ENCODE data around the gene PHACTR3. TPM values are rescaled to one million over a fixed set of nuclear protein-coding genes. Genes with fewer than 3 reads are reported as not detected.

Gene PHACTR3
- polyA plus RNA-seq, 1 donor (not counting 4 experiments of a cell fraction or from before 2014, with no cell fraction given), result 2.6 TPM

- DNase-seq (ENCODE audit: low read depth, low spot score), result no peak
- no peak overlapping the region for H3K9ac ChIP-seq (ENCODE audit: control insufficient read depth, extremely low read depth, insufficient read depth, low read length)
- no peaks in the 10 kb centered on the region for H3K27me3 ChIP-seq (ENCODE audit: control insufficient read depth, extremely low read depth, insufficient read depth, low read length)
- no peaks in the 10 kb centered on the region for H3K4me1 ChIP-seq (ENCODE audit: control insufficient read depth, extremely low read depth, insufficient read depth, low read length)
- H3K36me3 ChIP-seq (ENCODE audit: control insufficient read depth in 2 of 2, extremely low read depth in 1 of 2, insufficient read depth in 2 of 2, low read length in 2 of 2), result no peaks in the 10 kb centered on the region
- FAIRE-seq, result no peak
- H3K79me2 ChIP-seq (ENCODE audit: control insufficient read depth, insufficient read depth, low read length), result no peaks in the 10 kb centered on the region
- H3K9me1 ChIP-seq (ENCODE audit: control insufficient read depth, extremely low read depth, insufficient read depth, low read length), result no peaks in the 10 kb centered on the region
- H3K4me3 ChIP-seq (ENCODE audit: control insufficient read depth in 2 of 3, extremely low read depth in 1 of 3, insufficient read depth in 2 of 3, low read depth in 1 of 3, low read length in 3 of 3), result no peak overlapping the region
- H3K4me2 ChIP-seq (ENCODE audit: control insufficient read depth, extremely low read depth, insufficient read depth, low read depth, low read length), result no peak overlapping the region
- no peak overlapping the region for H3K27ac ChIP-seq (ENCODE audit: control insufficient read depth, insufficient read depth, low read length)
- no peak overlapping the region for H2AFZ ChIP-seq (ENCODE audit: control insufficient read depth, low read length)
- dilution Hi-C loops (cut with MboI; ENCODE audit: extremely low pct_ligation_motif_present, low sequenced_read_pairs), result no loop called here
- no peak for TF ChIP-seq EZH2 (IDR thresholded peaks at IDR 0.05; ENCODE audit: low read length)
- no peaks in the 10 kb centered on the region for H4K20me1 ChIP-seq (ENCODE audit: control insufficient read depth, extremely low read depth, insufficient read depth, low read length)
- no peaks in the 10 kb centered on the region for H3K9me3 ChIP-seq (ENCODE audit: control insufficient read depth, low read depth, low read length)
Observed at GRCh38 chr20:59741073-59741472, 136.7 kb downstream of the PHACTR3 start.

GRCh38 chr20:59742351-59743095, 138.2 kb downstream of the PHACTR3 start:
- Histone ChIP-seq H3K27me3 (ENCODE audit: control insufficient read depth, extremely low read depth, insufficient read depth, low read length) (no peaks in the 10 kb centered on the region), H3K36me3 (ENCODE audit: control insufficient read depth in 2 of 2, extremely low read depth in 1 of 2, insufficient read depth in 2 of 2, low read length in 2 of 2) (no peaks in the 10 kb centered on the region), H3K4me1 (ENCODE audit: control insufficient read depth, extremely low read depth, insufficient read depth, low read length) (no peaks in the 10 kb centered on the region), H3K79me2 (ENCODE audit: control insufficient read depth, insufficient read depth, low read length) (no peaks in the 10 kb centered on the region), H3K4me2 (ENCODE audit: control insufficient read depth, extremely low read depth, insufficient read depth, low read depth, low read length) (no peak overlapping the region), H3K27ac (ENCODE audit: control insufficient read depth, insufficient read depth, low read length) (no peak overlapping the region), H3K9ac (ENCODE audit: control insufficient read depth, extremely low read depth, insufficient read depth, low read length) (no peak overlapping the region), H3K9me1 (ENCODE audit: control insufficient read depth, extremely low read depth, insufficient read depth, low read length) (no peaks in the 10 kb centered on the region), H3K9me3 (ENCODE audit: control insufficient read depth, low read depth, low read length) (no peaks in the 10 kb centered on the region), H2AFZ (ENCODE audit: control insufficient read depth, low read length) (no peak overlapping the region), H3K4me3 (ENCODE audit: control insufficient read depth in 2 of 3, extremely low read depth in 1 of 3, insufficient read depth in 2 of 3, low read depth in 1 of 3, low read length in 3 of 3) (no peak overlapping the region), H4K20me1 (ENCODE audit: control insufficient read depth, extremely low read depth, insufficient read depth, low read length) (no peaks in the 10 kb centered on the region)
- DNase-seq (ENCODE audit: low read depth, low spot score) (no peak), FAIRE-seq (no peak)
- dilution Hi-C loops (cut with MboI; ENCODE audit: extremely low pct_ligation_motif_present, low sequenced_read_pairs), result no loop called here
- TF ChIP-seq EZH2 (IDR thresholded peaks at IDR 0.05; ENCODE audit: low read length), result no peak
- TF ChIP-seq CTCF (optimal IDR thresholded peaks at IDR 0.05 in 1 of 3, IDR thresholded peaks at IDR 0.05 in 1 of 3, conservative IDR thresholded peaks at IDR 0.05 in 1 of 3; ENCODE audit: extremely low read depth in 1 of 3, insufficient read depth in 2 of 3, low read length in 3 of 3), result no peak

GRCh38 chr20:59743308-59743707, 139.0 kb downstream of the PHACTR3 start:
- Histone ChIP-seq H2AFZ (ENCODE audit: control insufficient read depth, low read length) (no peak overlapping the region), H3K27me3 (ENCODE audit: control insufficient read depth, extremely low read depth, insufficient read depth, low read length) (no peaks in the 10 kb centered on the region), H3K9ac (ENCODE audit: control insufficient read depth, extremely low read depth, insufficient read depth, low read length) (no peak overlapping the region), H3K4me3 (ENCODE audit: control insufficient read depth in 2 of 3, extremely low read depth in 1 of 3, insufficient read depth in 2 of 3, low read depth in 1 of 3, low read length in 3 of 3) (no peak overlapping the region), H3K4me1 (ENCODE audit: control insufficient read depth, extremely low read depth, insufficient read depth, low read length) (no peaks in the 10 kb centered on the region), H3K4me2 (ENCODE audit: control insufficient read depth, extremely low read depth, insufficient read depth, low read depth, low read length) (no peak overlapping the region), H3K79me2 (ENCODE audit: control insufficient read depth, insufficient read depth, low read length) (no peaks in the 10 kb centered on the region), H3K9me3 (ENCODE audit: control insufficient read depth, low read depth, low read length) (no peaks in the 10 kb centered on the region), H3K36me3 (ENCODE audit: control insufficient read depth in 2 of 2, extremely low read depth in 1 of 2, insufficient read depth in 2 of 2, low read length in 2 of 2) (no peaks in the 10 kb centered on the region), H3K27ac (ENCODE audit: control insufficient read depth, insufficient read depth, low read length) (no peak overlapping the region), H3K9me1 (ENCODE audit: control insufficient read depth, extremely low read depth, insufficient read depth, low read length) (no peaks in the 10 kb centered on the region), H4K20me1 (ENCODE audit: control insufficient read depth, extremely low read depth, insufficient read depth, low read length) (no peaks in the 10 kb centered on the region)
- TF ChIP-seq EZH2 (IDR thresholded peaks at IDR 0.05; ENCODE audit: low read length) (no peak), CTCF (optimal IDR thresholded peaks at IDR 0.05 in 1 of 3, IDR thresholded peaks at IDR 0.05 in 1 of 3, conservative IDR thresholded peaks at IDR 0.05 in 1 of 3; ENCODE audit: extremely low read depth in 1 of 3, insufficient read depth in 2 of 3, low read length in 3 of 3) (no peak)
- FAIRE-seq (no peak), DNase-seq (ENCODE audit: low read depth, low spot score) (no peak)
- dilution Hi-C loops (cut with MboI; ENCODE audit: extremely low pct_ligation_motif_present, low sequenced_read_pairs), result no loop called here
